Dendritic cell treated with granulocyte-macrophage colony-stimulating factor and Interleukin-4, amounts not matched to agents 40 ng/mL and 50 ng/mL, for 4 days (primary cell): ENCODE results near the gene FAM32A.

Experiments
- H3K27ac Mint-ChIP-seq: one replicate; pipeline ENCODE4 v1.8.0; 2022; ENCODE audit warnings: mild to moderate bottlenecking, mixed read lengths
- H3K27me3 Mint-ChIP-seq: one replicate; pipeline ENCODE4 v1.8.0; 2022; ENCODE audit warnings: mild to moderate bottlenecking, mixed read lengths
- H3K36me3 Mint-ChIP-seq: one replicate; pipeline ENCODE4 v1.8.0; 2022; ENCODE audit warnings: low read depth, mixed read lengths
- H3K4me1 Mint-ChIP-seq: one replicate; pipeline ENCODE4 v1.8.0; 2022; ENCODE audit warnings: low read depth, mixed read lengths
- H3K4me3 Mint-ChIP-seq: one replicate; pipeline ENCODE4 v1.8.0; 2022; ENCODE audit warnings: mild to moderate bottlenecking, moderate library complexity, mixed read lengths
- H3K9me3 Mint-ChIP-seq: one replicate; pipeline ENCODE4 v1.8.0; 2022; ENCODE audit warnings: mixed read lengths
- intact Hi-C: fragments of 100-400 bp; cut with micrococcal nuclease; formaldehyde crosslinking; loops from one replicate; pipeline ENCODE4 v1.15.0; 2022

Gene FAM32A

GRCh38 chr19:16213076-16213475 lies 27.9 kb downstream of the FAM32A start:
- peaks cover 13% of the 10 kb centered on the region for H3K4me1 Mint-ChIP-seq
- peak overlapping the region; percentile 56 for H3K27ac Mint-ChIP-seq
- H3K27me3 Mint-ChIP-seq = no peaks in the 10 kb centered on the region
- intact Hi-C loops = no loop called here
- H3K4me3 Mint-ChIP-seq = no peak overlapping the region
- no peaks in the 10 kb centered on the region for H3K9me3 Mint-ChIP-seq
- H3K36me3 Mint-ChIP-seq = peaks cover 98% of the 10 kb centered on the region

GRCh38 chr19:16216744-16217670 lies 31.8 kb downstream of the FAM32A start:
- Mint-ChIP-seq H3K4me3 (no peak overlapping the region), H3K27ac (no peak overlapping the region), H3K9me3 (peaks cover 32% of the 10 kb centered on the region), H3K36me3 (peaks cover 98% of the 10 kb centered on the region), H3K4me1 (peaks cover 13% of the 10 kb centered on the region), H3K27me3 (no peaks in the 10 kb centered on the region)
- intact Hi-C loops = no loop called here

GRCh38 chr19:16217716-16218451 lies 32.7 kb downstream of the FAM32A start:
- peaks cover 32% of the 10 kb centered on the region for H3K9me3 Mint-ChIP-seq
- H3K36me3 Mint-ChIP-seq = peaks cover 98% of the 10 kb centered on the region
- no peaks in the 10 kb centered on the region for H3K27me3 Mint-ChIP-seq
- intact Hi-C loops = no loop called here
- no peak overlapping the region for H3K27ac Mint-ChIP-seq
- H3K4me3 Mint-ChIP-seq = no peak overlapping the region
- H3K4me1 Mint-ChIP-seq = peaks cover 6% of the 10 kb centered on the region

DNA sequence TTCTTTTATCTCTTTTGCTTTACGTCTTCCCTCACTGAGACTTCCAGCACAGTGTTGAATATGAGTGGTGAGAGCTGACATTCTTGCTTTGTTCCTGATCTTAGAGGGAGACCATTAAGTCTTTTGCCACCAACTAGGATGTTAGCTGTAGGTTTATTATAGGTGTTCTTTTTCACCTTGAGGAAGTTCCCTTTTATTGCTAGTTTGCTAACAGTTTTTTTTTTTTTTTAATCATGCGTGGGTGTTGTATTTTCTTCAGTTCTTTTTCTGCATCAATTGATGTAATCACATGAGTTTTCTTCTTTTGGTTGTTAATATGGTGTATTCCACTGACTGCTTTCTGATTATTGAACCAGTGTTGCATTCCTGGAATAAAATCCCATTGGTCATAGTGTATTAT lies 33.6 kb downstream of the FAM32A start:
- H3K27ac Mint-ChIP-seq = no peak overlapping the region
- no peak overlapping the region for H3K4me3 Mint-ChIP-seq
- H3K36me3 Mint-ChIP-seq = peaks cover 98% of the 10 kb centered on the region
- H3K9me3 Mint-ChIP-seq = peaks cover 32% of the 10 kb centered on the region
- intact Hi-C loops = no loop called here
- H3K4me1 Mint-ChIP-seq = no peaks in the 10 kb centered on the region
- H3K27me3 Mint-ChIP-seq = no peaks in the 10 kb centered on the region

DNA sequence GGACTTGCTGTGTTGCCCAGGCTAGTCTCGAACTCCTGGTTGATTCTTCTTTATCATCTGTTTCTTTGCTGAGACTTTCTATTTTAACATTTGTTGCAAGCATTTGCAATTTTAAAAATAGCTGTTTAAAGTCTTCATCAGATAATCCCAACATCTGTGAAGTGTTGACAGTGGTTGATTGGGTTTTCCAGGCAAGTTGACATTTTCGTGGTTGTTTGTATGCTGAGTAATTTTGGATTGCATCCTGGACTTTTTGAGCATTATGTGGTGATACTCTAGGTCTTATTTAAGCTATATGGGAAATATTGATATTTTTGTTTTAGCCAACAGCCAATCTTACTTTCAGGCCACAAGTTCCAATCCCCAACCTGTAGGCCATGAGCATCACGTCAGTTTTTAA lies 37.6 kb downstream of the FAM32A start:
- Mint-ChIP-seq H3K9me3 (peaks cover 32% of the 10 kb centered on the region), H3K4me1 (no peaks in the 10 kb centered on the region), H3K4me3 (no peak overlapping the region), H3K36me3 (peaks cover 100% of the 10 kb centered on the region), H3K27me3 (no peaks in the 10 kb centered on the region), H3K27ac (no peak overlapping the region)
- intact Hi-C loops = no loop called here

GRCh38 chr19:16223746-16224145 lies 38.5 kb downstream of the FAM32A start:
- intact Hi-C loops = no loop called here
- H3K36me3 Mint-ChIP-seq = peaks cover 100% of the 10 kb centered on the region
- no peaks in the 10 kb centered on the region for H3K4me1 Mint-ChIP-seq

DNA sequence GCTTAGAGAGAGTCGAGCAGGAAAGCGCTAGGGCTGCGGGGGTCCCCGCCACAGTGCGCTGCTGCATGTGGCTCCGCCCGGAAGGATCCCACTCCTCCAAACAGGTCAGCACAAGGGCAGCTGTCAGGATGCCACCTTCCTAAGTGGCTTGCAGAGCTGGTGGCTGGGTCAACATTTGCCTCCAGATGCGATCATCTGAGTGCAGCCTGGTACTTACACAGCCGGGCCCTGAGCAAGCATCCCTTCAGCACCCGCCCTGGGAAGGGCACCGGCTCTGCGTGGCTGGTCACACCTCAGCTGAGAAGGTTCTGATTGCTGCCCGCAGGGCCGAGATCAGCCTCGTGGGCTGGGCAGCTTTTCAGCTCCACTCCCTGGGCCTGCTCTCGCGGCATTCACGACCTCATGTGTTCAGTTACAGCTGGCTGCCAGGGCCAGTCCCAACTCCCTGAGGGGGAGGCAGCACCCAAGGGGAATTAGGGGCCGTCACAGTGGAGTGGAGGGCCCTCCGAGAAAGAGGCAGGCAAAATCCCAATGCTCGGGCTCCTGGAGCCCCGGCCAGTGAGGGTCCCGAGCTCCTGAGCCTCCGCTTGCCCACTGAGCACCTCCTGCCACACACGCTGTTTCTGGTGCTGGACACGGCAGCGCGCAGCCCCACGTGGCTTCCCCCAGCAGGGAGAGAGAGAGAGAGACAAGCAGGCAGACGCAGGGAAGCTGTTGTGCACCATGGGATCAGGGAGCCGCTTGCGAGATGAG lies 39.3 kb downstream of the FAM32A start:
- Mint-ChIP-seq H3K4me1 (no peaks in the 10 kb centered on the region), H3K9me3 (peaks cover 21% of the 10 kb centered on the region), H3K27me3 (no peaks in the 10 kb centered on the region), H3K36me3 (peaks cover 100% of the 10 kb centered on the region), H3K4me3 (no peak overlapping the region), H3K27ac (no peak overlapping the region)
- intact Hi-C loops = no loop called here

More at GRCh38 chr19:16223746-16224145, 38.5 kb downstream of the FAM32A start:
- H3K9me3 Mint-ChIP-seq = peaks cover 28% of the 10 kb centered on the region
- no peak overlapping the region for H3K27ac Mint-ChIP-seq
- no peaks in the 10 kb centered on the region for H3K27me3 Mint-ChIP-seq
- no peak overlapping the region for H3K4me3 Mint-ChIP-seq

GRCh38 chr19:16225279-16226183 lies 40.3 kb downstream of the FAM32A start:
- Mint-ChIP-seq H3K4me3 (no peak overlapping the region), H3K27me3 (no peaks in the 10 kb centered on the region), H3K27ac (peak overlapping the region; percentile 42), H3K9me3 (peaks cover 10% of the 10 kb centered on the region), H3K36me3 (peaks cover 100% of the 10 kb centered on the region), H3K4me1 (no peaks in the 10 kb centered on the region)
- intact Hi-C loops = no loop called here

DNA sequence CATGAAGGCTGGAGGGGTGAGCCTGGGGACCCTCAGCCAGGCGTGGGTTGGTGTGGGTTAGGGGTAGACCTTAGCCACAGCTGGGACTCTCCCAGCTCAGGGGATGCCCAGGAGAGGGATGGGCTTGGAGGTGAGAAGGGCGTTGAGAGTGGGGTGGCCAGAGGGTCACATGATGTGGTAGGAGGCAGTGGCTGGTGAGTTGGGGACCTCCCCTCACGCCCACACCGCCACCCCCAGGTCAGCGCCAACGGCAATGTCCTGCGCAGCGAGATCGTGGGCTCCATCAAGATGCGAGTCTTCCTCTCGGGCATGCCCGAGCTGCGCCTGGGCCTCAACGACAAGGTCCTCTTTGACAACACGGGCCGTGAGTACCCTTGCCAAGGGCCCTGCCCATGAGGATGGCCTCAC lies 41.0 kb downstream of the FAM32A start:
- Mint-ChIP-seq H3K4me3 (no peak overlapping the region), H3K36me3 (peaks cover 100% of the 10 kb centered on the region), H3K9me3 (peaks cover 4% of the 10 kb centered on the region), H3K4me1 (no peaks in the 10 kb centered on the region), H3K27me3 (no peaks in the 10 kb centered on the region), H3K27ac (peak overlapping the region; percentile 42)
- intact Hi-C loops = no loop called here

- Mint-ChIP-seq H3K4me3 (no peak overlapping the region), H3K27ac (no peak overlapping the region), H3K27me3 (no peaks in the 10 kb centered on the region), H3K36me3 (peaks cover 100% of the 10 kb centered on the region), H3K4me1 (no peaks in the 10 kb centered on the region), H3K9me3 (no peaks in the 10 kb centered on the region)
- intact Hi-C loops = no loop called here
Measured at GRCh38 chr19:16226878-16227836, 41.9 kb downstream of the FAM32A start.

- no peaks in the 10 kb centered on the region for H3K27me3 Mint-ChIP-seq
- H3K4me1 Mint-ChIP-seq = no peaks in the 10 kb centered on the region
- no peaks in the 10 kb centered on the region for H3K9me3 Mint-ChIP-seq
- no peak overlapping the region for H3K27ac Mint-ChIP-seq
- peaks cover 100% of the 10 kb centered on the region for H3K36me3 Mint-ChIP-seq
- intact Hi-C loops = no loop called here
- H3K4me3 Mint-ChIP-seq = no peak overlapping the region
Measured at GRCh38 chr19:16227837-16228636, 42.8 kb downstream of the FAM32A start.
